SK-N-SH treated with all-trans-retinoic acid at 6 μM for 48 hours (cell line): ENCODE results near the gene CABLES1.
"Not testable (repeated sequence)": the region's sequence is repeated elsewhere in the genome, so short reads cannot be mapped to it uniquely, and the experiment has no call there.

Experiments used
- ATAC-seq: fragments of 200-7000 bp; cut with Tn5 transposase; 3 replicates; pipeline ENCODE4 v1.9.1; 2020; ENCODE audit warnings: mild to moderate bottlenecking, moderate library complexity
- BACH2 ChIP-seq: fragments of 250-450 bp; sonication (Bioruptor Pico); IDR thresholded peaks from 2 replicates; pipeline ENCODE4 v1.9.0; 2021; ENCODE audit warnings: mild to moderate bottlenecking, borderline replicate concordance
- CSDC2 ChIP-seq: fragments of 250-450 bp; sonication (Bioruptor Pico); IDR thresholded peaks from 2 replicates; pipeline ENCODE4 v1.5.0; 2020; ENCODE audit warnings: mild to moderate bottlenecking, moderate library complexity
- ISL1 ChIP-seq: fragments of 250-450 bp; sonication (Bioruptor Pico); IDR thresholded peaks from 2 replicates; pipeline ENCODE4 v2.1.2; 2022; ENCODE audit warnings: mild to moderate bottlenecking, moderate library complexity
- OSR1 ChIP-seq: fragments of 250-450 bp; sonication (Bioruptor Pico); IDR thresholded peaks from 2 replicates; pipeline ENCODE4 v1.8.0; 2022; ENCODE audit warnings: moderate library complexity, mild to moderate bottlenecking, inconsistent platforms
- PPARA ChIP-seq: fragments of 250-450 bp; sonication (Bioruptor Pico); IDR thresholded peaks from 2 replicates; pipeline ENCODE4 v1.5.0; 2020; ENCODE audit warnings: mild to moderate bottlenecking, borderline replicate concordance
- RARB ChIP-seq: fragments of 250-450 bp; sonication (Bioruptor Pico); IDR thresholded peaks from 2 replicates; pipeline ENCODE4 v1.8.0; 2021; ENCODE audit warnings: mild to moderate bottlenecking, moderate library complexity
- SNAI2 ChIP-seq: fragments of 250-450 bp; sonication (Bioruptor Pico); IDR thresholded peaks from 2 replicates; pipeline ENCODE4 v1.5.0; 2020; ENCODE audit warnings: mild to moderate bottlenecking, moderate library complexity
- TOX ChIP-seq: fragments of 250-450 bp; sonication (Bioruptor Pico); IDR thresholded peaks from 2 replicates; pipeline ENCODE4 v1.8.0; 2021; ENCODE audit warnings: mild to moderate bottlenecking, moderate library complexity, borderline replicate concordance
- ZC3H10 ChIP-seq: fragments of 250-450 bp; sonication (Bioruptor Pico); IDR thresholded peaks from 2 replicates; pipeline ENCODE4 v1.5.1; 2021; ENCODE audit warnings: mild to moderate bottlenecking, moderate library complexity
- ZFP3 ChIP-seq: fragments of 250-450 bp; sonication (Bioruptor Pico); IDR thresholded peaks from 2 replicates; pipeline ENCODE4 v1.5.0; 2020; ENCODE audit warnings: mild to moderate bottlenecking, moderate library complexity
- ZFP30 ChIP-seq: fragments of 450-650 bp; formaldehyde crosslinking; IDR thresholded peaks from 2 replicates; pipeline ENCODE4 v1.5.0; 2022; ENCODE audit warnings: mild to moderate bottlenecking, moderate library complexity
- ZNF70 ChIP-seq: fragments of 450-650 bp; formaldehyde crosslinking; IDR thresholded peaks from 2 replicates; pipeline ENCODE4 v1.5.0; 2020; ENCODE audit warnings: mild to moderate bottlenecking, moderate library complexity
- ZNF8 ChIP-seq: fragments of 450-650 bp; formaldehyde crosslinking; IDR thresholded peaks from 2 replicates; pipeline ENCODE4 v1.5.0; 2020; ENCODE audit warnings: mild to moderate bottlenecking, moderate library complexity
- TF ChIP-seq, protein P1 (sequence below): fragments of 250-450 bp; sonication (Bioruptor Pico); IDR thresholded peaks from 2 replicates; pipeline ENCODE4 v1.8.0; 2021; ENCODE audit warnings: low read depth, mild to moderate bottlenecking, moderate library complexity, borderline replicate concordance
- TF ChIP-seq, protein P2 (sequence below): fragments of 250-450 bp; sonication (Bioruptor Pico); IDR thresholded peaks from 2 replicates; pipeline ENCODE4 v1.5.0; 2020; ENCODE audit warnings: mild to moderate bottlenecking, moderate library complexity
- TF ChIP-seq, protein P3 (sequence below): fragments of 250-450 bp; sonication (Bioruptor Pico); IDR thresholded peaks from 2 replicates; pipeline ENCODE4 v1.5.1; 2020; ENCODE audit warnings: low read depth, mild to moderate bottlenecking, moderate library complexity
- TF ChIP-seq, protein P4 (sequence below): fragments of 250-450 bp; sonication (Bioruptor Pico); IDR thresholded peaks from 2 replicates; pipeline ENCODE4 v1.5.1; 2021; ENCODE audit warnings: mild to moderate bottlenecking, moderate library complexity

CABLES1 gene

DNA sequence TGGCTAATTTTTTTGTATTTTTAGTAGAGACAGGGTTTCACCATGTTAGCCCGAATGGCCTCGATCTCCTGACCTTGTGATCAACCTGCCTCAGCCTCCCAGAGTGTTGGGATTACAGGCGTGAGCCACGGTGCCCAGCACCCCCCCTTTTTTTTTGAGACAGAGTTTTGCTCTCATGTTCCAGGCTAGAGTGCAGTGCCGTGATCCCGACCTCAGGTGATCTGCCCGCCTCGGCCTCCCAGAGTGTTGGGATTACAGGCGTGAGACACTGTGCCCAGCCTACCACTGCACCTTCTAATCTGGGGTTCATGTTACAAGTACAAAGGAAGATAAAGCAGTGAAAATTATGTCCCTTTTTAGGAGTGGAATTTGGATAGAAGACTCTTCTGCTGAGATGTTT lies 41.5 kb upstream of the CABLES1 start:
- no peak for ATAC-seq
- TF ChIP-seq CSDC2 (CRISPR knock-in tag) = no peak
- TF ChIP-seq ISL1 (CRISPR knock-in tag) = no peak
- TF ChIP-seq, protein P1, sequence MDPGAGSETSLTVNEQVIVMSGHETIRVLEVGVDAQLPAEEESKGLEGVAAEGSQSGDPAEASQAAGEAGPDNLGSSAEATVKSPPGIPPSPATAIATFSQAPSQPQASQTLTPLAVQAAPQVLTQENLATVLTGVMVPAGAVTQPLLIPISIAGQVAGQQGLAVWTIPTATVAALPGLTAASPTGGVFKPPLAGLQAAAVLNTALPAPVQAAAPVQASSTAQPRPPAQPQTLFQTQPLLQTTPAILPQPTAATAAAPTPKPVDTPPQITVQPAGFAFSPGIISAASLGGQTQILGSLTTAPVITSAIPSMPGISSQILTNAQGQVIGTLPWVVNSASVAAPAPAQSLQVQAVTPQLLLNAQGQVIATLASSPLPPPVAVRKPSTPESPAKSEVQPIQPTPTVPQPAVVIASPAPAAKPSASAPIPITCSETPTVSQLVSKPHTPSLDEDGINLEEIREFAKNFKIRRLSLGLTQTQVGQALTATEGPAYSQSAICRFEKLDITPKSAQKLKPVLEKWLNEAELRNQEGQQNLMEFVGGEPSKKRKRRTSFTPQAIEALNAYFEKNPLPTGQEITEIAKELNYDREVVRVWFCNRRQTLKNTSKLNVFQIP (CRISPR knock-in tag) = no peak
- TF ChIP-seq PPARA (CRISPR knock-in tag) = no peak
- TF ChIP-seq, protein P2, sequence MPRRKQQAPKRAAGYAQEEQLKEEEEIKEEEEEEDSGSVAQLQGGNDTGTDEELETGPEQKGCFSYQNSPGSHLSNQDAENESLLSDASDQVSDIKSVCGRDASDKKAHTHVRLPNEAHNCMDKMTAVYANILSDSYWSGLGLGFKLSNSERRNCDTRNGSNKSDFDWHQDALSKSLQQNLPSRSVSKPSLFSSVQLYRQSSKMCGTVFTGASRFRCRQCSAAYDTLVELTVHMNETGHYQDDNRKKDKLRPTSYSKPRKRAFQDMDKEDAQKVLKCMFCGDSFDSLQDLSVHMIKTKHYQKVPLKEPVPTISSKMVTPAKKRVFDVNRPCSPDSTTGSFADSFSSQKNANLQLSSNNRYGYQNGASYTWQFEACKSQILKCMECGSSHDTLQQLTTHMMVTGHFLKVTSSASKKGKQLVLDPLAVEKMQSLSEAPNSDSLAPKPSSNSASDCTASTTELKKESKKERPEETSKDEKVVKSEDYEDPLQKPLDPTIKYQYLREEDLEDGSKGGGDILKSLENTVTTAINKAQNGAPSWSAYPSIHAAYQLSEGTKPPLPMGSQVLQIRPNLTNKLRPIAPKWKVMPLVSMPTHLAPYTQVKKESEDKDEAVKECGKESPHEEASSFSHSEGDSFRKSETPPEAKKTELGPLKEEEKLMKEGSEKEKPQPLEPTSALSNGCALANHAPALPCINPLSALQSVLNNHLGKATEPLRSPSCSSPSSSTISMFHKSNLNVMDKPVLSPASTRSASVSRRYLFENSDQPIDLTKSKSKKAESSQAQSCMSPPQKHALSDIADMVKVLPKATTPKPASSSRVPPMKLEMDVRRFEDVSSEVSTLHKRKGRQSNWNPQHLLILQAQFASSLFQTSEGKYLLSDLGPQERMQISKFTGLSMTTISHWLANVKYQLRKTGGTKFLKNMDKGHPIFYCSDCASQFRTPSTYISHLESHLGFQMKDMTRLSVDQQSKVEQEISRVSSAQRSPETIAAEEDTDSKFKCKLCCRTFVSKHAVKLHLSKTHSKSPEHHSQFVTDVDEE = no peak
- no peak for TF ChIP-seq TOX (CRISPR knock-in tag)
- no peak for TF ChIP-seq SNAI2 (CRISPR knock-in tag)
- no peak for TF ChIP-seq OSR1 (CRISPR knock-in tag)
- no peak for TF ChIP-seq ZNF70
- TF ChIP-seq RARB = no peak
- TF ChIP-seq ZNF8 (CRISPR knock-in tag) = no peak
- TF ChIP-seq ZFP3 (CRISPR knock-in tag) = no peak

DNA sequence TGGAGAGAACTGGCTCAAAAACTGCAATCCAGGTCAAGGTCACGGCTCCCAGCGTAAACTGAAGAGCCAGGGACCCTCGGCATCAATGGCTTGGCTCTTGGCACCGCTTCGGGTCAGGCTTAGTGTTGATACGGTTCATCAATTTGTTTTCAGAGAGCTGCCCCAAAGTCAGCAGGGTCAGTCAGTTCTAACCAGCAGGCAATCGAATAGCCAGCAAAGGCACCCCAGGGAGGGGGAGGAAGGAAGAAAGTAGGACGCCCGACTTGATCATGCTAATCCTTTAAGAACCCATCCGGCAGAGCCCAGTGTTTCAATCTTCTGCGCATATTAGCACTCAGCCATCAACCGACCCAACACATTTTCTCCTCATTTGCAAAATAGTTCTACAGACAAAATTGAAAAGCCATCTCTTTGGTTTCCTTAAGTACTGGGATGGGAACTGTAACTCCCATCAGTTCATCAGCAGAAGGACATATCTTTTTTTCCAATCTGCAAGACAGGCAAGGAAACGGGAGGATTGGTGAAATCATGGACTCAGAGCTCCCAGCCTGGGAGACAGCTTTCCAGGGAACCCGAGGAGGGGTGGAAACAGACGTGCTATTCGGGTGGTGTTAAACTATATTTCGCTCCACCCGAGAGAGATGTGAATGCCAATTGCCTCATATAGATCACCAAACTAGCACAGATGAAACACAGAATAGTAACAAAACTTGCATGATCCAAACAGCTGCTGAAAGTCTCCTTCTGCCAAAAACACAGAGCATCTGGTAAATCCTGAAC lies 40.7 kb upstream of the CABLES1 start:
- no peak for ATAC-seq
- TF ChIP-seq RARB (no peak), CSDC2 (CRISPR knock-in tag) (no peak), ZNF8 (CRISPR knock-in tag) (no peak), ZFP30 (CRISPR knock-in tag) (no peak), SNAI2 (CRISPR knock-in tag) (no peak)
- TF ChIP-seq, protein P3, sequence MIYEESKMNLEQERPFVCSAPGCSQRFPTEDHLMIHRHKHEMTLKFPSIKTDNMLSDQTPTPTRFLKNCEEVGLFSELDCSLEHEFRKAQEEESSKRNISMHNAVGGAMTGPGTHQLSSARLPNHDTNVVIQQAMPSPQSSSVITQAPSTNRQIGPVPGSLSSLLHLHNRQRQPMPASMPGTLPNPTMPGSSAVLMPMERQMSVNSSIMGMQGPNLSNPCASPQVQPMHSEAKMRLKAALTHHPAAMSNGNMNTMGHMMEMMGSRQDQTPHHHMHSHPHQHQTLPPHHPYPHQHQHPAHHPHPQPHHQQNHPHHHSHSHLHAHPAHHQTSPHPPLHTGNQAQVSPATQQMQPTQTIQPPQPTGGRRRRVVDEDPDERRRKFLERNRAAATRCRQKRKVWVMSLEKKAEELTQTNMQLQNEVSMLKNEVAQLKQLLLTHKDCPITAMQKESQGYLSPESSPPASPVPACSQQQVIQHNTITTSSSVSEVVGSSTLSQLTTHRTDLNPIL (CRISPR knock-in tag) = no peak

DNA sequence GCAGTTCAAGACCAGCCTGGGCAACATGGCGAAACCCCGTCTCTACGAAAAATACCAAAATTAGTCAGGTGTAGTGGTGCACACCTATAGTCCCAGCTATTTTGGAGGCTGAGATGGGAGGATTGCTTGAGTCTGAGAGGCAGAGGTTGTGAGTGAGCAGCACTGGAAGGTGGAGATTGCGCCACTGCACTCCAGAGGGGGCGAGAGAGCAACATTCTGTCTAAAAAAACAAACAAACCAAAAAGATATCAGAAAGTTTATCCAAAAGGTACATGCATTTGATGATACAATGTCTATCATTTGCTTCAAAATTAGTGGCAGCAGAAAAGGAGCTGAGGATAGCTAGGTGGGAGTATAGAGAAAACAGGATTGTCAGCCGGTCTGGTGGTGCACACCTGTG lies 39.8 kb upstream of the CABLES1 start:
- ATAC-seq = no peak
- TF ChIP-seq, protein P1 (CRISPR knock-in tag) = no peak
- no peak for TF ChIP-seq ZC3H10 (CRISPR knock-in tag)
- TF ChIP-seq, protein P4, sequence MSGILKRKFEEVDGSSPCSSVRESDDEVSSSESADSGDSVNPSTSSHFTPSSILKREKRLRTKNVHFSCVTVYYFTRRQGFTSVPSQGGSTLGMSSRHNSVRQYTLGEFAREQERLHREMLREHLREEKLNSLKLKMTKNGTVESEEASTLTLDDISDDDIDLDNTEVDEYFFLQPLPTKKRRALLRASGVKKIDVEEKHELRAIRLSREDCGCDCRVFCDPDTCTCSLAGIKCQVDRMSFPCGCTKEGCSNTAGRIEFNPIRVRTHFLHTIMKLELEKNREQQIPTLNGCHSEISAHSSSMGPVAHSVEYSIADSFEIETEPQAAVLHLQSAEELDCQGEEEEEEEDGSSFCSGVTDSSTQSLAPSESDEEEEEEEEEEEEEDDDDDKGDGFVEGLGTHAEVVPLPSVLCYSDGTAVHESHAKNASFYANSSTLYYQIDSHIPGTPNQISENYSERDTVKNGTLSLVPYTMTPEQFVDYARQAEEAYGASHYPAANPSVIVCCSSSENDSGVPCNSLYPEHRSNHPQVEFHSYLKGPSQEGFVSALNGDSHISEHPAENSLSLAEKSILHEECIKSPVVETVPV (CRISPR knock-in tag) = no peak
- TF ChIP-seq TOX (CRISPR knock-in tag) = no peak
- TF ChIP-seq, protein P2 = no peak
- TF ChIP-seq BACH2 = no peak
- TF ChIP-seq OSR1 (CRISPR knock-in tag) = no peak
- TF ChIP-seq ZFP30 (CRISPR knock-in tag) = no peak

DNA sequence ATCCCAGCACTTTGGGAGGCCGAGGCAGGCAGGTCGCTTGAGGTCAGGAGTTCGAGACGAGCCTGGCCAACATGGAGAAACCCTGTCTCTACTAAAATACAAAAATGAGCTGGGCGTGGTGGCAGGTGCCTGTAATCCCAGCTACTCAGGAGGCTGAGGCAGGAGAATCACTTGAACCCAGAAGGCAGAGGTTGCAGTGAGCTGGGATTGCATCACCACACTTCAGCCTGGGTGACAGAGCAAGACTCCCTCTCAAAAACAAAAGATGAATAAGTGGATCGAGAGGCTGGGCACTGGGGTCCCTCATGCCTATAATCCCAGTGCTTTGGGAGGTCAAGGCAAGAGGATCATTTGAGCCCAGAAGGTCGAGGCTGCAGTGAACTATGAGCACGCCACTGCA lies 38.3 kb upstream of the CABLES1 start:
- ATAC-seq = not testable (repeated sequence)
